HCT116 (cell line): ENCODE measurements around the gene ORC5. TPM values are rescaled to one million over a fixed set of nuclear protein-coding genes. Genes with fewer than 3 reads are reported as not detected.

ENCODE experiments used
- ATAC-seq: fragments of 200-7000 bp; cut with Tn5 transposase; 2 replicates; pipeline ENCODE4 v1.9.1; 2020; ENCODE audit warnings: mild to moderate bottlenecking, moderate library complexity
- BruUV-seq: library from RNA; stranded (reverse); fragments of 400-500 nt; replicated peaks from 2 replicates; lab custom pipeline; 2021; lab: Mats Ljungman, UMichigan
- CTCF ChIA-PET: fragments of 300-600 bp; sonication (Branson Sonifier 250); formaldehyde crosslinking; loops from one replicate; lab custom pipeline; 2021; ENCODE audit warnings: antibody characterized with exemption; lab: Charles Lee
- POLR2A ChIA-PET: fragments of 300-600, 350-600 bp; sonication (Branson Sonifier 250); formaldehyde crosslinking; loops from one replicate; lab custom pipeline; 2021; ENCODE audit warnings: antibody characterized with exemption; lab: Charles Lee
- RAD21 ChIA-PET, 2 experiments: fragments of 300-600 bp; sonication (Branson Sonifier 250); formaldehyde crosslinking; loops; one replicate each; lab custom pipeline; 2023; ENCODE audit warnings: low total read pairs in 2 of 2; ENCODE audit not compliant: uncharacterized antibody in 2 of 2, unreplicated experiment in 2 of 2, low non-redundant PET in 1 of 2; lab: Charles Lee
- DNase-seq: peaks from one replicate; pipeline ENCODE4 v3.0.0-alpha.2; 2010; ENCODE audit warnings: low read depth, low spot score
- H2AFZ ChIP-seq: fragments of 200-600 bp; shearing (Covaris generic), sonication (generic); 2 replicates; pipeline ENCODE4 v1.6.1; 2017; ENCODE audit warnings: low read depth, mixed run types, mixed read lengths, antibody characterized with exemption, low read length; ENCODE audit not compliant: poor library complexity, severe bottlenecking
- H3K27ac ChIP-seq: 2 replicates; pipeline ENCODE4 v1.5.1; 2012; ENCODE audit warnings: low read depth, low read length
- H3K27me3 ChIP-seq: fragments of 200-600 bp; sonication (generic); 2 replicates; pipeline ENCODE4 v1.6.1; 2016; ENCODE audit warnings: mixed run types, low read length, mixed read lengths; ENCODE audit not compliant: insufficient read depth
- H3K36me3 ChIP-seq, 2 experiments: fragments of 200-500 bp in 1 of 2; fragments of 200-600 bp in 1 of 2; sonication (Bioruptor generic) in 1 of 2; sonication (generic) in 1 of 2; 2 replicates each; pipeline versions ENCODE4 v1.5.1 to v1.6.1; 2014 to 2016; ENCODE audit warnings: low read length in 2 of 2, inconsistent platforms in 1 of 2, mixed read lengths in 1 of 2, mixed run types in 1 of 2; ENCODE audit not compliant: insufficient read depth in 2 of 2, control insufficient read depth in 1 of 2
- H3K4me1 ChIP-seq, 2 experiments: fragments of 200-600 bp in 1 of 2; sonication (generic) in 1 of 2; 2 replicates each; pipeline versions ENCODE4 v1.5.1 to v1.6.1; 2012 to 2017; ENCODE audit warnings: low read length in 2 of 2, inconsistent platforms in 1 of 2, mild to moderate bottlenecking in 1 of 2, mixed read lengths in 1 of 2, mixed run types in 1 of 2, moderate library complexity in 1 of 2; ENCODE audit not compliant: insufficient read depth in 2 of 2, control insufficient read depth in 1 of 2
- H3K4me2 ChIP-seq: fragments of 200-600 bp; sonication (generic); 2 replicates; pipeline ENCODE4 v1.6.1; 2017; ENCODE audit warnings: mixed run types, low read length, mixed read lengths
- H3K4me3 ChIP-seq, 2 experiments: fragments of 200-600 bp in 1 of 2; sonication (generic) in 1 of 2; replicated peaks in 1 of 2; 2 replicates each; pipeline ENCODE4 v1.5.1; 2011 to 2016; ENCODE audit warnings: low read length in 2 of 2, control low read depth in 1 of 2, low read depth in 1 of 2, mild to moderate bottlenecking in 1 of 2, mixed read lengths in 1 of 2, mixed run types in 1 of 2
- H3K79me2 ChIP-seq: fragments of 200-600 bp; sonication (generic); 2 replicates; pipeline ENCODE4 v1.6.1; 2017; ENCODE audit warnings: mild to moderate bottlenecking, mixed run types, low read length, moderate library complexity, mixed read lengths; ENCODE audit not compliant: insufficient read depth
- H3K9ac ChIP-seq: fragments of 200-600 bp; sonication (generic); 2 replicates; pipeline ENCODE4 v1.6.1; 2016; ENCODE audit warnings: low read length, mixed read lengths
- H3K9me2 ChIP-seq: fragments of 200-600 bp; sonication (generic), shearing (Covaris generic); 2 replicates; pipeline ENCODE4 v1.6.1; 2017; ENCODE audit warnings: mixed run types, mild to moderate bottlenecking, moderate library complexity; ENCODE audit not compliant: insufficient read depth
- H3K9me3 ChIP-seq, 2 experiments: fragments of 200-500 bp in 1 of 2; fragments of 200-600 bp in 1 of 2; sonication (Bioruptor generic) in 1 of 2; sonication (generic) in 1 of 2; 2 replicates each; pipeline ENCODE4 v1.6.1; 2014 to 2017; ENCODE audit warnings: low read length in 2 of 2, mixed read lengths in 2 of 2, inconsistent platforms in 1 of 2, low read depth in 1 of 2, mild to moderate bottlenecking in 1 of 2, mixed run types in 1 of 2, moderate library complexity in 1 of 2; ENCODE audit not compliant: control insufficient read depth in 1 of 2, insufficient read depth in 1 of 2
- H4K20me1 ChIP-seq: fragments of 200-600 bp; sonication (generic), shearing (Covaris generic); 2 replicates; pipeline ENCODE4 v1.6.1; 2017; ENCODE audit warnings: mixed run types, mild to moderate bottlenecking, moderate library complexity; ENCODE audit not compliant: insufficient read depth
- CBX3 ChIP-seq: IDR thresholded peaks from 2 replicates; pipeline ENCODE4 v1.6.1; 2012; ENCODE audit warnings: low read depth
- CTCF ChIP-seq, 3 experiments: fragments of 200-600 bp in 1 of 3; sonication (generic) in 1 of 3; IDR thresholded peaks in 2 of 3; conservative IDR thresholded peaks in 1 of 3; 2 replicates each; pipeline ENCODE4 v1.5.1; 2012 to 2017; ENCODE audit warnings: low read depth in 2 of 3, low read length in 2 of 3, antibody characterized with exemption in 1 of 3, borderline replicate concordance in 1 of 3, control low read depth in 1 of 3, mild to moderate bottlenecking in 1 of 3, mixed read lengths in 1 of 3, mixed run types in 1 of 3, moderate library complexity in 1 of 3; ENCODE audit not compliant: insufficient read depth in 1 of 3
- EGR1 ChIP-seq: IDR thresholded peaks from 2 replicates; pipeline ENCODE4 v1.6.1; 2012; ENCODE audit warnings: low read depth
- ELF1 ChIP-seq: IDR thresholded peaks from 2 replicates; pipeline ENCODE4 v1.6.1; 2012; ENCODE audit warnings: low read depth, borderline replicate concordance
- EZH2phosphoT487 ChIP-seq: fragments of 200-600 bp; IDR thresholded peaks from 2 replicates; pipeline ENCODE4 v1.6.1; 2018; ENCODE audit warnings: antibody characterized with exemption, borderline replicate concordance
- FOSL1 ChIP-seq: IDR thresholded peaks from 2 replicates; pipeline ENCODE4 v1.6.1; 2012; ENCODE audit warnings: low read depth
- JUND ChIP-seq: IDR thresholded peaks from 2 replicates; pipeline ENCODE4 v1.6.1; 2012
- MAX ChIP-seq: IDR thresholded peaks from 2 replicates; pipeline ENCODE4 v1.6.1; 2012
- POLR2A ChIP-seq: IDR thresholded peaks from 2 replicates; pipeline ENCODE4 v1.7.0; 2011; ENCODE audit warnings: borderline replicate concordance; ENCODE audit not compliant: insufficient read depth, insufficient read length; ENCODE audit errors: extremely low read depth
- POLR2AphosphoS5 ChIP-seq: IDR thresholded peaks from 2 replicates; pipeline ENCODE4 v1.6.1; 2011; ENCODE audit warnings: mild to moderate bottlenecking, low read depth, low read length, moderate library complexity
- RAD21 ChIP-seq: IDR thresholded peaks from 2 replicates; pipeline ENCODE4 v1.6.1; 2012; ENCODE audit warnings: low read depth, mild to moderate bottlenecking
- SIN3A ChIP-seq: IDR thresholded peaks from 2 replicates; pipeline ENCODE4 v1.6.1; 2012; ENCODE audit warnings: low read depth
- SP1 ChIP-seq: IDR thresholded peaks from 2 replicates; pipeline ENCODE4 v1.6.1; 2012; ENCODE audit warnings: low read depth
- ZBTB33 ChIP-seq: IDR thresholded peaks from 2 replicates; pipeline ENCODE4 v1.6.1; 2011; ENCODE audit warnings: mild to moderate bottlenecking, low read length, moderate library complexity; ENCODE audit not compliant: insufficient replicate concordance; ENCODE audit errors: extremely low read depth
- ZNF274 ChIP-seq: fragments of 200-500 bp; sonication (Bioruptor generic); IDR thresholded peaks from 2 replicates; pipeline ENCODE4 v1.6.1; 2014; ENCODE audit warnings: mild to moderate bottlenecking, low read depth, low read length, inconsistent platforms
- intact Hi-C: fragments of 100-400 bp; cut with micrococcal nuclease; formaldehyde crosslinking; loops from 2 replicates; pipeline ENCODE4 v1.10.0; 2022
- total RNA-seq: library from RNA; stranded (reverse); gene quantifications from one replicate; pipeline ENCODE4 v1.2.1, GENCODE V29; 2021; ENCODE audit not compliant: unreplicated experiment

Gene ORC5
- total RNA-seq, 1 experiment from 2014 or later = 30.2 TPM

GRCh38 chr7:104152468-104152867, 55.3 kb downstream of the ORC5 start:
- intact Hi-C loops = no loop called here
- Histone ChIP-seq H3K79me2 (peaks cover 25% of the 10 kb centered on the region; the same call in 1 of the 2 replicates), H3K27ac (no peak overlapping the region), H3K4me2 (no peak overlapping the region), H3K9ac (no peak overlapping the region), H3K4me1 (no peaks in the 10 kb centered on the region)
- POLR2A ChIA-PET = no interaction called here
- DNase-seq = no peak
- CTCF ChIA-PET = no interaction called here
- ATAC-seq = no peak
- TF ChIP-seq EZH2phosphoT487 (no peak), JUND (no peak), SIN3A (no peak), SP1 (no peak), ZBTB33 (no peak), POLR2A (no peak), ELF1 (no peak), EGR1 (no peak), CBX3 (no peak), ZNF274 (no peak)
- TF ChIP-seq, all 23 proteins: peak for 0
- H2AFZ ChIP-seq = no peak overlapping the region
- H3K9me2 ChIP-seq = no peaks in the 10 kb centered on the region
- RAD21 ChIA-PET = no interaction called here
- no peaks in the 10 kb centered on the region for H3K27me3 ChIP-seq
- H3K36me3 ChIP-seq = no peaks in the 10 kb centered on the region; a peak in 1 of 4 replicates
- no TSS peak for BruUV-seq
- no peak overlapping the region for H3K4me3 ChIP-seq
- H3K9me3 ChIP-seq = no peaks in the 10 kb centered on the region
- H4K20me1 ChIP-seq = peaks cover 13% of the 10 kb centered on the region

GRCh38 chr7:104150470-104150869, 57.3 kb downstream of the ORC5 start:
- ChIA-PET POLR2A (no interaction called here), RAD21 (no interaction called here), CTCF (no interaction called here)
- Histone ChIP-seq H3K27me3 (no peaks in the 10 kb centered on the region), H4K20me1 (peaks cover 4% of the 10 kb centered on the region; the same call in 1 of the 2 replicates), H3K36me3 (peaks cover 0 to 4% of the 10 kb centered on the region in 2 experiments; a peak in 2 of 4 replicates), H3K27ac (no peak overlapping the region), H3K4me1 (no peaks in the 10 kb centered on the region), H3K4me3 (no peak overlapping the region), H3K4me2 (no peak overlapping the region), H3K9me2 (no peaks in the 10 kb centered on the region), H2AFZ (no peak overlapping the region), H3K9ac (no peak overlapping the region), H3K9me3 (no peaks in the 10 kb centered on the region), H3K79me2 (peaks cover 7% of the 10 kb centered on the region; the same call in 1 of the 2 replicates)
- DNase-seq (no peak), ATAC-seq (no peak)
- no TSS peak for BruUV-seq
- intact Hi-C loops = no loop called here
- TF ChIP-seq EZH2phosphoT487 (no peak), ZNF274 (no peak), MAX (no peak), ZBTB33 (no peak), CTCF (IDR thresholded peaks at IDR 0.05 in 2 of 3, conservative IDR thresholded peaks at IDR 0.05 in 1 of 3; ENCODE audit: borderline replicate concordance in 1 of 3, insufficient read depth in 1 of 3, low read depth in 2 of 3, low read length in 2 of 3) (no peak), SP1 (no peak), RAD21 (no peak), POLR2A (no peak), POLR2AphosphoS5 (no peak), CBX3 (no peak), FOSL1 (no peak)
